Loucy (cell line): Measurements from ENCODE around the gene HNRNPCL4.
"Not testable (repeated sequence)": the region's sequence is repeated elsewhere in the genome, so short reads cannot be mapped to it uniquely, and the experiment has no call there.

Experiments
- EZH2phosphoT487 ChIP-seq: fragments of 200-600 bp; IDR thresholded peaks from 2 replicates; pipeline ENCODE4 v1.6.1; 2018; ENCODE audit warnings: antibody characterized with exemption, mild to moderate bottlenecking, moderate library complexity, borderline replicate concordance
- TF ChIP-seq, protein P1 (sequence below): fragments of 200-600 bp; sonication (generic); conservative IDR thresholded peaks from 2 replicates; pipeline ENCODE4 v1.5.1; 2014; ENCODE audit warnings: mild to moderate bottlenecking, antibody characterized with exemption, low read length

GRCh38 chr1:13201309-13201708 lies 35.9 kb upstream of the HNRNPCL4 start, which contains the start of gene PRAMEF13:
- TF ChIP-seq, protein P1, sequence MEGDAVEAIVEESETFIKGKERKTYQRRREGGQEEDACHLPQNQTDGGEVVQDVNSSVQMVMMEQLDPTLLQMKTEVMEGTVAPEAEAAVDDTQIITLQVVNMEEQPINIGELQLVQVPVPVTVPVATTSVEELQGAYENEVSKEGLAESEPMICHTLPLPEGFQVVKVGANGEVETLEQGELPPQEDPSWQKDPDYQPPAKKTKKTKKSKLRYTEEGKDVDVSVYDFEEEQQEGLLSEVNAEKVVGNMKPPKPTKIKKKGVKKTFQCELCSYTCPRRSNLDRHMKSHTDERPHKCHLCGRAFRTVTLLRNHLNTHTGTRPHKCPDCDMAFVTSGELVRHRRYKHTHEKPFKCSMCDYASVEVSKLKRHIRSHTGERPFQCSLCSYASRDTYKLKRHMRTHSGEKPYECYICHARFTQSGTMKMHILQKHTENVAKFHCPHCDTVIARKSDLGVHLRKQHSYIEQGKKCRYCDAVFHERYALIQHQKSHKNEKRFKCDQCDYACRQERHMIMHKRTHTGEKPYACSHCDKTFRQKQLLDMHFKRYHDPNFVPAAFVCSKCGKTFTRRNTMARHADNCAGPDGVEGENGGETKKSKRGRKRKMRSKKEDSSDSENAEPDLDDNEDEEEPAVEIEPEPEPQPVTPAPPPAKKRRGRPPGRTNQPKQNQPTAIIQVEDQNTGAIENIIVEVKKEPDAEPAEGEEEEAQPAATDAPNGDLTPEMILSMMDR, result not testable (repeated sequence)
- TF ChIP-seq EZH2phosphoT487, result not testable (repeated sequence)
